ENCODE results near the gene CENPT. TPM values are rescaled to one million over a fixed set of nuclear protein-coding genes. Genes with fewer than 3 reads are reported as not detected.

CENPT gene
- total RNA-seq, 1 experiment from 2014 or later: 33.8 TPM

- H3K4me1 ChIP-seq (replicated peaks; ENCODE audit: insufficient read depth): no peaks in the 10 kb centered on the region
- H3F3A ChIP-seq (ENCODE audit: insufficient read depth, low read depth): no peaks in the 10 kb centered on the region
- no peaks in the 10 kb centered on the region for H3K9me2 ChIP-seq (ENCODE audit: insufficient read depth)
- no peak overlapping the region for H3K4me2 ChIP-seq
- H3K79me2 ChIP-seq (ENCODE audit: low read depth): peaks cover 6% of the 10 kb centered on the region; the same call in 1 of the 2 replicates
- no TSS peak for BruUV-seq (replicated peaks)
- intact Hi-C loops (cut with micrococcal nuclease; ENCODE audit: unreplicated experiment): no loop called here
- no peaks in the 10 kb centered on the region for H3K36me3 ChIP-seq (ENCODE audit: low read depth)
- CTCF ChIA-PET: no interaction called here
- H3K27ac ChIP-seq: no peak overlapping the region
- DNase-seq: no peak
- no peak for TF ChIP-seq EZH2 (IDR thresholded peaks at IDR 0.05; ENCODE audit: low read depth)
- no peak overlapping the region for H3K4me3 ChIP-seq
- H3K9me3 ChIP-seq (ENCODE audit: insufficient read depth, low read depth): no peaks in the 10 kb centered on the region
- no peak overlapping the region for H2AFZ ChIP-seq
- POLR2A ChIA-PET (ENCODE audit: unreplicated experiment): interaction anchor here (0.8 kb wide), 1 partner anchor 40 kb away, joined by 3 read pairs; no protein-coding TSS in a partner anchor
- H3K27me3 ChIP-seq (ENCODE audit: insufficient read depth, low read depth): no peaks in the 10 kb centered on the region
- peaks cover 7% of the 10 kb centered on the region for H4K20me1 ChIP-seq (ENCODE audit: insufficient read depth)
Observed at GRCh38 chr16:67780847-67781564, 66.5 kb downstream of the CENPT start.

- H3K4me2 ChIP-seq: no peak overlapping the region
Observed at GRCh38 chr16:67779256-67780014, 68.1 kb downstream of the CENPT start.

More at GRCh38 chr16:67779256-67780014, 68.1 kb downstream of the CENPT start:
- CTCF ChIA-PET: interaction anchor here (0.5 kb wide), 1 partner anchor 87 kb away, joined by 3 read pairs; no protein-coding TSS in a partner anchor
- Histone ChIP-seq H3K36me3 (ENCODE audit: low read depth) (no peaks in the 10 kb centered on the region), H3K4me1 (replicated peaks; ENCODE audit: insufficient read depth) (no peaks in the 10 kb centered on the region), H3K9me3 (ENCODE audit: insufficient read depth, low read depth) (no peaks in the 10 kb centered on the region), H4K20me1 (ENCODE audit: insufficient read depth) (peaks cover 7% of the 10 kb centered on the region), H3K79me2 (ENCODE audit: low read depth) (peaks cover 6% of the 10 kb centered on the region; the same call in 1 of the 2 replicates), H3K27ac (no peak overlapping the region), H3K4me3 (no peak overlapping the region), H3K9me2 (ENCODE audit: insufficient read depth) (no peaks in the 10 kb centered on the region), H3F3A (ENCODE audit: insufficient read depth, low read depth) (no peaks in the 10 kb centered on the region), H3K27me3 (ENCODE audit: insufficient read depth, low read depth) (no peaks in the 10 kb centered on the region), H2AFZ (no peak overlapping the region)
- no peak for TF ChIP-seq EZH2 (IDR thresholded peaks at IDR 0.05; ENCODE audit: low read depth)
- no peak for TF ChIP-seq CTCF (conservative IDR thresholded peaks at IDR 0.05)
- no peak for DNase-seq
- intact Hi-C loops (cut with micrococcal nuclease; ENCODE audit: unreplicated experiment): no loop called here
- no TSS peak for BruUV-seq (replicated peaks)
- POLR2A ChIA-PET (ENCODE audit: unreplicated experiment): no interaction called here

Other genes with a start within 250 kb of the CENPT start
- gene CARMIL2, start 202.5 kb downstream of the CENPT start, total RNA-seq (2021): 0.87 and 1.5 TPM in 2 replicates
- 34.7 and 38.9 TPM in 2 replicates for gene ACD, start 187.4 kb downstream of the CENPT start, total RNA-seq (2021)
- gene PARD6A, start 186.7 kb downstream of the CENPT start, total RNA-seq (2021): 4.4 and 8.1 TPM in 2 replicates
- gene ENKD1, start 180.9 kb downstream of the CENPT start, total RNA-seq (2021): 20.8 and 21.6 TPM in 2 replicates
- 0.46 and 1.8 TPM in 2 replicates for gene C16orf86, start 180.9 kb downstream of the CENPT start, total RNA-seq (2021)
- 17.6 and 20.4 TPM in 2 replicates for gene GFOD2, start 128.4 kb downstream of the CENPT start, total RNA-seq (2021)
- gene RANBP10, start 41.1 kb downstream of the CENPT start, total RNA-seq (2021): 16.1 and 21.0 TPM in 2 replicates
- 1.9 and 2.2 TPM in 2 replicates for gene TSNAXIP1, start 40.8 kb downstream of the CENPT start, total RNA-seq (2021)
- gene THAP11, start 5.4 kb downstream of the CENPT start, total RNA-seq (2021): 18.9 and 23.2 TPM in 2 replicates
- 94.2 and 147 TPM in 2 replicates for gene NUTF2, start 760 bp downstream of the CENPT start, total RNA-seq (2021)
- gene EDC4, start 25.4 kb upstream of the CENPT start, total RNA-seq (2021): 48.8 and 52.7 TPM in 2 replicates
- gene NRN1L, start 37.2 kb upstream of the CENPT start, total RNA-seq (2021): 1.3 TPM in 1 of 2 replicates, not detected in the other
- gene PSKH1, start 45.6 kb upstream of the CENPT start, total RNA-seq (2021): 25.8 and 28.4 TPM in 2 replicates
- gene CTRL, start 84.2 kb upstream of the CENPT start, total RNA-seq (2021): 1.3 and 1.7 TPM in 2 replicates
- gene PSMB10, start 89.2 kb upstream of the CENPT start, total RNA-seq (2021): 39.5 and 56.2 TPM in 2 replicates
- 10.0 and 11.9 TPM in 2 replicates for gene LCAT, start 96.4 kb upstream of the CENPT start, total RNA-seq (2021)
- 24.2 and 27.0 TPM in 2 replicates for gene SLC12A4, start 120.9 kb upstream of the CENPT start, total RNA-seq (2021)
- not detected in 2 replicates for gene DPEP3, start 132.8 kb upstream of the CENPT start, total RNA-seq (2021)
- gene DPEP2, start 151.8 kb upstream of the CENPT start, total RNA-seq (2021): not detected in 2 replicates
- not detected in 2 replicates for gene DPEP2NB, start 168.2 kb upstream of the CENPT start, total RNA-seq (2021)
- gene DDX28, start 175.5 kb upstream of the CENPT start, total RNA-seq (2021): 6.3 and 7.5 TPM in 2 replicates
- gene DUS2, start 175.6 kb upstream of the CENPT start, total RNA-seq (2021): 25.4 and 29.7 TPM in 2 replicates
- gene NFATC3, start 237.7 kb upstream of the CENPT start, total RNA-seq (2021): 37.2 and 43.7 TPM in 2 replicates

All from PC-9 (cell line).